Mesothelial cell of epicardium (in vitro differentiated cells): Measurements from ENCODE around the gene GRIK2. TPM values are rescaled to one million over a fixed set of nuclear protein-coding genes. Genes with fewer than 3 reads are reported as not detected.

ENCODE experiments used
- DNase-seq, 2 experiments: peaks; one replicate each; pipeline ENCODE4 v3.0.0; 2021; ENCODE audit warnings: low spot score in 2 of 2; ENCODE audit not compliant: unreplicated experiment in 2 of 2
- H3K27ac Mint-ChIP-seq: 2 replicates; pipeline ENCODE4 v1.8.0; 2021; ENCODE audit warnings: mixed read lengths
- H3K27me3 Mint-ChIP-seq: 2 replicates; pipeline ENCODE4 v1.8.0; 2021; ENCODE audit warnings: low read depth, mixed read lengths
- H3K36me3 Mint-ChIP-seq: 2 replicates; pipeline ENCODE4 v1.8.0; 2021; ENCODE audit warnings: mixed read lengths
- H3K4me1 Mint-ChIP-seq: 2 replicates; pipeline ENCODE4 v1.8.0; 2021; ENCODE audit warnings: mixed read lengths
- H3K4me3 Mint-ChIP-seq: 2 replicates; pipeline ENCODE4 v1.8.0; 2021; ENCODE audit warnings: mild to moderate bottlenecking, moderate library complexity, mixed read lengths
- H3K9me3 Mint-ChIP-seq: 2 replicates; pipeline ENCODE4 v1.8.0; 2021; ENCODE audit warnings: mixed read lengths
- total RNA-seq: library from RNA; stranded (reverse); gene quantifications from 3 replicates; pipeline ENCODE4 v1.2.1, GENCODE V29; 2021
- TF ChIP-seq, protein P1 (sequence below): fragments of 200-600 bp; sonication (generic); IDR thresholded peaks from one replicate; pipeline ENCODE4 v1.5.0; 2021; ENCODE audit warnings: antibody characterized with exemption; ENCODE audit not compliant: unreplicated experiment

GRIK2 gene
- total RNA-seq, 1 donor from 2014 or later: 3.2 TPM

DNA sequence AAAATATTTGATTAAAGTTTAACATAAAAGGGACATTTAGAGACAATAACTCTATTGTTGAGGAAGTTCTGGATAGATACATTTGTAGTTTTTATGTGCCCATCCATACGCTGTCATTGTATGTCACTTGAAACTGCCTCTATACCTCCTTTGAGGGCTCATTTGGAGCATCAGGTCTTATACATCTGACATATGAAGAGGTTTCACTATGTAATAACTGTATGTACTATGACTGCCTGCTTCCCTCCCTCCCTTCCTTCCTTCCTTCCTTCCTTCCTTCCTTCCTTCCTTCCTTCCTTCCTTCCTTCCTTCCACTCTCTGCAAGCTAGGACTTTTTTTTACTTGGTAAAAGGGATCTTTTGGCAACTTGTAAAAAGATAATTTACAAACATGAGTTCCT lies 657.5 kb downstream of the GRIK2 start:
- Mint-ChIP-seq H3K4me1 (no peaks in the 10 kb centered on the region), H3K36me3 (no peaks in the 10 kb centered on the region), H3K9me3 (no peaks in the 10 kb centered on the region), H3K27me3 (peaks cover 5% of the 10 kb centered on the region), H3K27ac (no peak overlapping the region), H3K4me3 (no peak overlapping the region)
- TF ChIP-seq, protein P1, sequence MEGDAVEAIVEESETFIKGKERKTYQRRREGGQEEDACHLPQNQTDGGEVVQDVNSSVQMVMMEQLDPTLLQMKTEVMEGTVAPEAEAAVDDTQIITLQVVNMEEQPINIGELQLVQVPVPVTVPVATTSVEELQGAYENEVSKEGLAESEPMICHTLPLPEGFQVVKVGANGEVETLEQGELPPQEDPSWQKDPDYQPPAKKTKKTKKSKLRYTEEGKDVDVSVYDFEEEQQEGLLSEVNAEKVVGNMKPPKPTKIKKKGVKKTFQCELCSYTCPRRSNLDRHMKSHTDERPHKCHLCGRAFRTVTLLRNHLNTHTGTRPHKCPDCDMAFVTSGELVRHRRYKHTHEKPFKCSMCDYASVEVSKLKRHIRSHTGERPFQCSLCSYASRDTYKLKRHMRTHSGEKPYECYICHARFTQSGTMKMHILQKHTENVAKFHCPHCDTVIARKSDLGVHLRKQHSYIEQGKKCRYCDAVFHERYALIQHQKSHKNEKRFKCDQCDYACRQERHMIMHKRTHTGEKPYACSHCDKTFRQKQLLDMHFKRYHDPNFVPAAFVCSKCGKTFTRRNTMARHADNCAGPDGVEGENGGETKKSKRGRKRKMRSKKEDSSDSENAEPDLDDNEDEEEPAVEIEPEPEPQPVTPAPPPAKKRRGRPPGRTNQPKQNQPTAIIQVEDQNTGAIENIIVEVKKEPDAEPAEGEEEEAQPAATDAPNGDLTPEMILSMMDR: no peak
- DNase-seq: no peak

GRCh38 chr6:102051720-102052119 lies 658.2 kb downstream of the GRIK2 start:
- Mint-ChIP-seq H3K4me1 (no peaks in the 10 kb centered on the region), H3K36me3 (no peaks in the 10 kb centered on the region), H3K27ac (no peak overlapping the region), H3K4me3 (no peak overlapping the region), H3K9me3 (no peaks in the 10 kb centered on the region), H3K27me3 (peaks cover 5% of the 10 kb centered on the region)
- TF ChIP-seq, protein P1: no peak
- DNase-seq: no peak

DNA sequence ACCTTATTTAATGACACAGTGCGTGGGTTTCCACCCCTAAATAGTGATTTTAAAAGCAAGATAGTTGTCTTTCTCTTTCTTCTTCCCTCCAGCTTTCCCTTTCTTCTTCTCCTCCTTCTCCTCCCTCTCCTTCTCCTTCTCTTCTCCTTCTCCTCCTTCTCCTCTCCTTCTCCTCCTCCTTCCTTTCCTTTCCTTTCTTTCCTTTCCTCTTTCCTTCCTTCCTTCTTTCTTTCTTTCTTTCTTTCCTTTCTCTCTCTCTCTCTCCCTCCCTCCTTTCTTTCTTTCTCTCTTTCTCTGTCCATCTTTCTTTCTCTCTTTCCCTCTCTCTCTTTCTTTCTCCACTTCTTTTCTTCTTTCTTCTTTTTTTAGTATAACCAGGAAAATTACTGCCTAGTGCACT lies 670.6 kb downstream of the GRIK2 start:
- TF ChIP-seq, protein P1: no peak

DNA sequence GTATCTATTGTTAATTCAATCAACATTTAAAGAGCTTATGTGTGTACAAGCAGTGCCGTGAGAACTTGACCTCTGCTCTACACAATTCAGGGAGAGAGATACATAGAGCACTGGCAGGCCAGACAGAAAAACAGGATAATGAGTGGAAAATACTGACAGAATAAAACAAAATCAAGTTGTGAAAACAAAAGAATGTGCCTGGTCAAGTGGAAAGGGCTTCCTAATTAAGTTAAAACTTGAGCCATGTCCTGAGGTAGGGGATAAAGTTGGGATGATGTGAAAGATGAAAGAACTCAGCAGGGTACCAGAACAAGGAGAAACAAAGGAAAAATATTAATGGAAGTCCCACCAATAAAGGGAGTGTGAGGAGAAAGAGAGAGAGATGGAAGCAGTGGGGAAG lies 672.8 kb downstream of the GRIK2 start:
- H3K4me1 Mint-ChIP-seq: peaks cover 10% of the 10 kb centered on the region
- DNase-seq: no peak
- TF ChIP-seq, protein P1: no peak
- peaks cover 3% of the 10 kb centered on the region for H3K27me3 Mint-ChIP-seq
- no peaks in the 10 kb centered on the region for H3K9me3 Mint-ChIP-seq
- no peak overlapping the region for H3K27ac Mint-ChIP-seq
- H3K36me3 Mint-ChIP-seq: no peaks in the 10 kb centered on the region
- H3K4me3 Mint-ChIP-seq: no peak overlapping the region

More for the DNA sequence above, 670.6 kb downstream of the GRIK2 start:
- peaks cover 10% of the 10 kb centered on the region for H3K4me1 Mint-ChIP-seq
- H3K36me3 Mint-ChIP-seq: no peaks in the 10 kb centered on the region
- DNase-seq: no peak
- no peaks in the 10 kb centered on the region for H3K9me3 Mint-ChIP-seq
- no peak overlapping the region for H3K27ac Mint-ChIP-seq
- H3K4me3 Mint-ChIP-seq: no peak overlapping the region
- peaks cover 3% of the 10 kb centered on the region for H3K27me3 Mint-ChIP-seq

DNA sequence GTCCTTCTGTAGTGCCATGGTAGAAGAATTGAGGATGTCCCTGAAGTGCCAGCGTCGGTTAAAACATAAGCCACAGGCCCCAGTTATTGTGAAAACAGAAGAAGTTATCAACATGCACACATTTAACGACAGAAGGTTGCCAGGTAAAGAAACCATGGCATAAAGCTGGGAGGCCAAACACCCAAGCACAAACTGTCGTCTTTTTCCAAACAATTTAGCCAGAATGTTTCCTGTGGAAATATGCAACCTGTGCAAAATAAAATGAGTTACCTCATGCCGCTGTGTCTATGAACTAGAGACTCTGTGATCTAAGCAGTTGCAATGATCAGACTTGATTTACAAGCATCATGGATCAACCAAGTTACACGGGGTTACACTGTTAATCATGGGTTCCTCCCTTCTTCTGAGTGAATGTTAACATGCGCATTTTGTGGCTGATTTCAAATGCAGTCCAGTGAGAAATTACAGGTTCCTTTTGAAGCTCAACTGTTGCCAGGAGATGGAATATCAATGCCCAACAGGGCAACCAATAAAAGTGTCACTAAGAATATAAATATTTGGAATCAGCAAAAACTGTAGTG lies 674.9 kb downstream of the GRIK2 start:
- no peaks in the 10 kb centered on the region for H3K36me3 Mint-ChIP-seq
- no peak overlapping the region for H3K4me3 Mint-ChIP-seq
- H3K4me1 Mint-ChIP-seq: peaks cover 10% of the 10 kb centered on the region
- H3K27ac Mint-ChIP-seq: no peak overlapping the region
- peaks cover 3% of the 10 kb centered on the region for H3K27me3 Mint-ChIP-seq
- TF ChIP-seq, protein P1: no peak
- DNase-seq: no peak
- no peaks in the 10 kb centered on the region for H3K9me3 Mint-ChIP-seq

- H3K9me3 Mint-ChIP-seq: peaks cover 21% of the 10 kb centered on the region
- no peaks in the 10 kb centered on the region for H3K27me3 Mint-ChIP-seq
- no peak for DNase-seq
- no peak overlapping the region for H3K4me3 Mint-ChIP-seq
- TF ChIP-seq, protein P1: no peak
- no peaks in the 10 kb centered on the region for H3K4me1 Mint-ChIP-seq
- H3K27ac Mint-ChIP-seq: no peak overlapping the region
- H3K36me3 Mint-ChIP-seq: no peaks in the 10 kb centered on the region
These were observed 682.0 kb downstream of the GRIK2 start for GRCh38 chr6:102075539-102075938.
